Large intestine (tissue), 3 donors: ENCODE results near the gene LGALS3. TPM values are rescaled to one million over a fixed set of nuclear protein-coding genes. Genes with fewer than 3 reads are reported as not detected.

Source experiments
- DNase-seq, 2 donors: peaks; one replicate each; pipeline versions ENCODE4 v3.0.0 to v3.0.0-alpha.2; 2013
- H3K27ac ChIP-seq: one replicate; pipeline ENCODE4 v1.5.1; 2013; ENCODE audit warnings: low read length
- H3K27me3 ChIP-seq: 2 replicates; pipeline ENCODE4 v1.6.1; 2013; ENCODE audit warnings: low read length; ENCODE audit not compliant: control insufficient read depth, insufficient read depth
- H3K36me3 ChIP-seq: 2 replicates; pipeline ENCODE4 v1.6.1; 2013; ENCODE audit warnings: low read length; ENCODE audit not compliant: control insufficient read depth, insufficient read depth
- H3K4me1 ChIP-seq: one replicate; pipeline ENCODE4 v1.6.1; 2013; ENCODE audit warnings: low read length; ENCODE audit not compliant: control insufficient read depth, insufficient read depth
- H3K4me3 ChIP-seq: one replicate; pipeline ENCODE4 v1.5.1; 2013; ENCODE audit warnings: low read length
- H3K9me3 ChIP-seq: one replicate; pipeline ENCODE4 v1.6.1; 2013; ENCODE audit warnings: mild to moderate bottlenecking, low read depth, low read length, moderate library complexity; ENCODE audit not compliant: control insufficient read depth
- WGBS: methylation state at CpG from one replicate; pipeline ENCODE4 v1.1.5; 2013; ENCODE audit warnings: low lambda C conversion rate; ENCODE audit not compliant: insufficient coverage; 5-methylcytosine and 5-hydroxymethylcytosine counted together
- polyA plus RNA-seq: library from polyadenylated mRNA; unstranded; fragments of 120-200 nt; gene quantifications from one replicate; pipeline ENCODE4 v1.2.1, GENCODE V29; 2013

The LGALS3 gene
- polyA plus RNA-seq, 1 donor = 873 TPM

DNA sequence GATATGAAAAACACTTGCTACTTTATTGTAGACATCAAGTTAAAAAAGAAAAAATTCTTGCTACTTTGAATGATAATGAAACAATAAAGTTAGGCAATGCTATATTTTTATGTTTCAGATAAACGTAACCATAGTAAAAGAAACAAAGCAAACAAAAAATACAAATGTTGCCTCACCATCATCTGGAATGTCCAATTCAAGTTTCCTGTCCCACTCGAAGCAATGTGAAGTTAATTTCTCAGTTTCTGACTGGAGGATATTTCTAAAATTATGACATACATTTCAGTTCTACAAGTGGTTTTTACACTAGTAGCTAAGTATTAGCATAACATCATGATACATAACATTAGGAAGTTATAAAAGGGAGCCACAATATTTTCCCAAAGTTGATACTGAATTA lies 41.5 kb downstream of the LGALS3 start:
- no peak for DNase-seq

GRCh38 chr14:55180006-55180405 lies 51.0 kb downstream of the LGALS3 start:
- no peak for DNase-seq
- H3K9me3 ChIP-seq = no peaks in the 10 kb centered on the region
- H3K4me1 ChIP-seq = no peaks in the 10 kb centered on the region
- peaks cover 8% of the 10 kb centered on the region for H3K36me3 ChIP-seq
- H3K27me3 ChIP-seq = no peaks in the 10 kb centered on the region
- WGBS = 83% methylated on average over 1 of the region's 2 CpGs
- H3K4me3 ChIP-seq = no peak overlapping the region
- no peak overlapping the region for H3K27ac ChIP-seq

More for the DNA sequence above, 41.5 kb downstream of the LGALS3 start:
- Histone ChIP-seq H3K36me3 (peaks cover 5% of the 10 kb centered on the region), H3K27ac (no peak overlapping the region), H3K9me3 (no peaks in the 10 kb centered on the region), H3K4me3 (no peak overlapping the region), H3K27me3 (no peaks in the 10 kb centered on the region), H3K4me1 (no peaks in the 10 kb centered on the region)
- no CpG with 5 or more reads among the region's 2 CpGs for WGBS

GRCh38 chr14:55180434-55180833 lies 51.4 kb downstream of the LGALS3 start:
- Histone ChIP-seq H3K36me3 (peaks cover 8% of the 10 kb centered on the region), H3K4me1 (no peaks in the 10 kb centered on the region), H3K27ac (no peak overlapping the region), H3K9me3 (no peaks in the 10 kb centered on the region), H3K27me3 (no peaks in the 10 kb centered on the region), H3K4me3 (no peak overlapping the region)
- no peak for DNase-seq
- WGBS = 100% methylated on average over 1 of the region's 4 CpGs

DNA sequence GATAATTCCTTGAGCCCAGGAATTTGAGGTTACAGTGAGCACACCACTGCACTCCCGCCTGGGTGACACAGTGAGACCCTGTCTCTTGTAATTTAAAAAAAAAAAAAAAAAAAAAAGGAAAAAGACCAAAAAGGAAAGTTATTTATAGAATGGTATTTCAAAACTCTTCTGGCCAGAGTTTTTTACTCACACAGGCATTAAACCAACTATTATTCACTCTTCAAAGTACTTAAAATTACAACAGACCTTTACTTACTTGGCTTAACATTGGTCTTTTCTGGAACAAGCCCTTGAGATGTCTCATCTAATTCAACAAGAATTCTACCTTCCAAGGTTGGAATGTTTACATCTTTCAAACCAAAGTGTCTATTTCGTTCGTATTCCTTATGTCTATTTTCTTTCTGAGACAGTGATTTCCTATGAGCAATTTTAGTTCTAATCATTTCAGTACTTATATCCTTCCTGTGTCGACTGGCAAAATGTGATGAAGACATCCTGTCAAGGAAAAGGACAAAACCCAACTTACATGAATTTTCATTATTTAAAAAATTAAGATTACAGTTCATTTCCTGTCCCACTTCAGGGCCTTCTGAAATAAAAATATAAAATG lies 59.7 kb downstream of the LGALS3 start:
- Histone ChIP-seq H3K9me3 (no peaks in the 10 kb centered on the region), H3K27ac (no peak overlapping the region), H3K4me1 (no peaks in the 10 kb centered on the region), H3K27me3 (no peaks in the 10 kb centered on the region), H3K4me3 (no peak overlapping the region), H3K36me3 (no peaks in the 10 kb centered on the region)
- 93% methylated on average over 3 of the region's 4 CpGs for WGBS
- no peak for DNase-seq

DNA sequence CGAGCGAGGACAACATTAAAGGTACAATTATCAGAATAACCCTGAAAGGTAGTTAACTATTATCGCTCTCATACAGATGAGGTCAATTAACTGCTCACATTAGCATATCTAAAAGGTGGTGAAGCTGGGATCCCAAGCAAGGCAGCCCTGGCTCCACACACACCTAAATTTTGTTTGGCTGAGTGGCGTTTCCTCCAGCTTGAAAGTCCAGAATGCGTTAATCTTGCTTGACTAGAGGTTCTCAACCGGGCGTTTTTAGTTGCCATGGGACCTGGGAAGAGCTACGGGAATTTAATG lies 61.8 kb downstream of the LGALS3 start:
- Histone ChIP-seq H3K36me3 (no peaks in the 10 kb centered on the region), H3K27me3 (no peaks in the 10 kb centered on the region), H3K27ac (no peak overlapping the region), H3K9me3 (no peaks in the 10 kb centered on the region), H3K4me1 (no peaks in the 10 kb centered on the region), H3K4me3 (peak overlapping the region; percentile 66)
- WGBS = no CpG with 5 or more reads among the region's 8 CpGs
- no peak for DNase-seq

DNA sequence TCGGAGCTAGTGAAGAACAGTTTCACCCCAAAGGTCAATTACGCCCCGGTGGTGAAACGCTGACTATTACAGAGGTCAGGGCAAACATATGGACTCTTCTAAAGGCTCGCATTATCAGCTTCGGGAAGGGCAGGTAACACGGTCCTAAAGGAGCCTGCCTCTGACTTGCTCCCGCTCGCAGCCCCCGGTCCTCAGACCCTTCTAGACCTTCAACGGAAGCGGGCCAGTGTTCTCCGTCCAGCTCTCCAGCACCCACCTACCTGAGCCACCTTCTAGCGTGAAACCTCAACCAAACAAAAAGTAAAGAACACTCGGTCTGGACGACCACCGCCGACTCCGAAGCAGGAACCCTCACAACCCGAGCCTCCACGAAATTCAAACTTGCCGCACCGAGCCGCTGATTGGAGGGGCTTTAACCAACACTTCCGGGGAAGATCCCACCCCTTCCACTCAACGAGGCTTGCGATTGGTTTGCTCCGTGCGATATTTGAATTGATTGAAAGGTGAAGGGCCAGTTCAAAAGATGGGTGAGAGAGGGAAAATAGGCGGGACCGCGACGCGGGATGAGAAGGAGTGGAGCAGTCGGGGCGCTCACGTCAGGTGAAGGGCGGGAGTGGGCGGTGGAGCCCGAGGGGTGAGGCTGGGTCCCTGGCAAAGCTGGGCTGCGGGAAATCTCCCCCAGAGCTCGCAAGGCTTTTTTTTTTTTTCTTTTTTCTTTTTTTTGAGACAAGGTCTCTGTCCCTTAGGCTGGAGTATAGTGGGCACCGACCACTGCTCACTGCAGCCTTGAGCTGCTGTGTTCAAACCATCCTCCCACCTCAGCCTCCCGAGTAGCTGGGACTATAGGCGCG lies 62.4 kb downstream of the LGALS3 start, which contains the start of gene DLGAP5:
Gene DLGAP5, minus strand, starts transcription at position 383 of the 851 bp plus-strand sequence. CDS start 2,406 bp downstream, outside the sequence.
- no peaks in the 10 kb centered on the region for H3K27me3 ChIP-seq
- H3K36me3 ChIP-seq = no peaks in the 10 kb centered on the region
- peak within 1 kb of the TSS; percentile 66 for H3K4me3 ChIP-seq
- no CpG with 5 or more reads among the region's 46 CpGs for WGBS
- H3K27ac ChIP-seq = peak within 1 kb of the TSS; percentile 37
- no peaks in the 10 kb centered on the region for H3K9me3 ChIP-seq
- DNase-seq = peak; percentile 96 to 97
- no peaks in the 10 kb centered on the region for H3K4me1 ChIP-seq

GRCh38 chr14:55192054-55192621 lies 63.1 kb downstream of the LGALS3 start:
- peak overlapping the region; percentile 66 for H3K4me3 ChIP-seq

DNA sequence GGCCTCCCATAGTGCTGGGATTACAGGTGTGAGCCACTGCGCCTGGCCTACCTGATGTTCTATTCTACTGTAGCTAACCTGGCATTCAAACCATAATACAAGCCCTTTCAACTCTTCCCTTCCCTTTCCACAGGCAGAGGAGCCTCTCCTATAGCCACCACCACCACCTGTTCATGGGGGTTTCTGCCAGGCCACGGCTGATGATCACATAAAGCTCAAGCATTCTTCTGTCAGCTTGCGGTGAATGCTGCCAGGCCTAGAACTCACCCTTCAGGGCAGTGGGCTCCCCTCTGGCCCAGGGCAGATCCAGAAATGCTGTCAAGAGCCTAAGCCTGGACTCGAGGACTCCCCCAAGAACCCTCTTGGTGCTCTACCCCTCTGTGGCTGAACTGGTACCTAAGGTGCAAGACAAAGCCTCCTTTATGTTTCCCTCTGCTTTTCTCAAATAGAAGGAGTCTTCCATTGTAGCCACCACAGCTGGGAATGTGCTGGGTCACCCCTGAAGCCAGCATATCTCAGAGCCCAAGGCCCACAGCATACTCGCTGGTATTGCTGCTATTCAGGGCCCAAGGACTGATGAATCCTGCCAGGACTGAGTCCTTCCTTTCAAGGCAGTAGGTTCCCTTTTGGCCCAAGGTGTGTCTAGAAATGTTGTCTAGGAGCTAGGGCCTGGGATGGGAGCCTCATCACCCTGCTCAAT lies 65.8 kb downstream of the LGALS3 start:
- Histone ChIP-seq H3K36me3 (no peaks in the 10 kb centered on the region), H3K27me3 (no peaks in the 10 kb centered on the region), H3K4me3 (no peak overlapping the region), H3K4me1 (no peaks in the 10 kb centered on the region), H3K27ac (no peak overlapping the region), H3K9me3 (no peaks in the 10 kb centered on the region)
- DNase-seq = no peak
- no CpG with 5 or more reads among the region's 5 CpGs for WGBS

More at GRCh38 chr14:55192054-55192621, 63.1 kb downstream of the LGALS3 start:
- Histone ChIP-seq H3K27me3 (no peaks in the 10 kb centered on the region), H3K4me1 (no peaks in the 10 kb centered on the region), H3K36me3 (no peaks in the 10 kb centered on the region), H3K9me3 (no peaks in the 10 kb centered on the region), H3K27ac (peak overlapping the region; percentile 37)
- 72% methylated on average over 5 of the region's 11 CpGs for WGBS
- no peak for DNase-seq
